ENCODE measurements around the gene GRID1.

The GRID1 gene

GRCh38 chr10:85857305-85857704 lies 509.3 kb downstream of the GRID1 start:
- H3K27ac ChIP-seq (ENCODE audit: extremely low read depth, low read depth, low read length), result no peak overlapping the region
- H3K9me3 ChIP-seq (ENCODE audit: control insufficient read depth, insufficient read depth, low read depth, low read length), result no peaks in the 10 kb centered on the region
- POLR2A ChIA-PET, result no interaction called here

More at GRCh38 chr10:85857305-85857704, 509.3 kb downstream of the GRID1 start:
- CTCF ChIA-PET, result no interaction called here
- TF ChIP-seq REST (tag by site-specific recombination; IDR thresholded peaks at IDR 0.05) (no peak), KLF9 (tag by site-specific recombination; IDR thresholded peaks at IDR 0.05; ENCODE audit: low read depth) (no peak), ZNF184 (tag by site-specific recombination; IDR thresholded peaks at IDR 0.05) (no peak), ZNF791 (tag by site-specific recombination; IDR thresholded peaks at IDR 0.05) (no peak), ZNF843 (tag by site-specific recombination; IDR thresholded peaks at IDR 0.05) (no peak), ZNF280D (tag by site-specific recombination; IDR thresholded peaks at IDR 0.05) (no peak), ZBTB20 (tag by site-specific recombination; IDR thresholded peaks at IDR 0.05) (no peak), ZNF747 (tag by site-specific recombination; IDR thresholded peaks at IDR 0.05) (no peak), ZNF596 (tag by site-specific recombination; IDR thresholded peaks at IDR 0.05) (no peak), ZNF513 (tag by site-specific recombination; IDR thresholded peaks at IDR 0.05) (no peak), KLF10 (tag by site-specific recombination; IDR thresholded peaks at IDR 0.05) (no peak), ZSCAN18 (tag by site-specific recombination; IDR thresholded peaks at IDR 0.05) (no peak), ZBTB1 (tag by site-specific recombination; IDR thresholded peaks at IDR 0.05) (no peak), ZNF26 (tag by site-specific recombination; IDR thresholded peaks at IDR 0.05) (no peak)
- Histone ChIP-seq H3K4me3 (ENCODE audit: low read depth, low read length) (no peak overlapping the region), H3K36me3 (ENCODE audit: control insufficient read depth in 2 of 2, insufficient read depth in 1 of 2, low read length in 2 of 2) (no peaks in the 10 kb centered on the region), H3K4me1 (ENCODE audit: control insufficient read depth, insufficient read depth, low read length) (no peaks in the 10 kb centered on the region)
